KG1 (cell line): ENCODE results near the gene USF3.
A peak's percentile ranks its signal among the peaks of the same experiment; 100 is the strongest.

Experiments used
- DNase-seq: peaks from one replicate; lab custom pipeline; 2025; lab: John Stamatoyannopoulos, UW

The USF3 gene, protein sequence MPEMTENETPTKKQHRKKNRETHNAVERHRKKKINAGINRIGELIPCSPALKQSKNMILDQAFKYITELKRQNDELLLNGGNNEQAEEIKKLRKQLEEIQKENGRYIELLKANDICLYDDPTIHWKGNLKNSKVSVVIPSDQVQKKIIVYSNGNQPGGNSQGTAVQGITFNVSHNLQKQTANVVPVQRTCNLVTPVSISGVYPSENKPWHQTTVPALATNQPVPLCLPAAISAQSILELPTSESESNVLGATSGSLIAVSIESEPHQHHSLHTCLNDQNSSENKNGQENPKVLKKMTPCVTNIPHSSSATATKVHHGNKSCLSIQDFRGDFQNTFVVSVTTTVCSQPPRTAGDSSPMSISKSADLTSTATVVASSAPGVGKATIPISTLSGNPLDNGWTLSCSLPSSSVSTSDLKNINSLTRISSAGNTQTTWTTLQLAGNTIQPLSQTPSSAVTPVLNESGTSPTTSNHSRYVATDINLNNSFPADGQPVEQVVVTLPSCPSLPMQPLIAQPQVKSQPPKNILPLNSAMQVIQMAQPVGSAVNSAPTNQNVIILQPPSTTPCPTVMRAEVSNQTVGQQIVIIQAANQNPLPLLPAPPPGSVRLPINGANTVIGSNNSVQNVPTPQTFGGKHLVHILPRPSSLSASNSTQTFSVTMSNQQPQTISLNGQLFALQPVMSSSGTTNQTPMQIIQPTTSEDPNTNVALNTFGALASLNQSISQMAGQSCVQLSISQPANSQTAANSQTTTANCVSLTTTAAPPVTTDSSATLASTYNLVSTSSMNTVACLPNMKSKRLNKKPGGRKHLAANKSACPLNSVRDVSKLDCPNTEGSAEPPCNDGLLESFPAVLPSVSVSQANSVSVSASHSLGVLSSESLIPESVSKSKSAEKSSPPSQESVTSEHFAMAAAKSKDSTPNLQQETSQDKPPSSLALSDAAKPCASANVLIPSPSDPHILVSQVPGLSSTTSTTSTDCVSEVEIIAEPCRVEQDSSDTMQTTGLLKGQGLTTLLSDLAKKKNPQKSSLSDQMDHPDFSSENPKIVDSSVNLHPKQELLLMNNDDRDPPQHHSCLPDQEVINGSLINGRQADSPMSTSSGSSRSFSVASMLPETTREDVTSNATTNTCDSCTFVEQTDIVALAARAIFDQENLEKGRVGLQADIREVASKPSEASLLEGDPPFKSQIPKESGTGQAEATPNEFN (N-terminal part only)

DNA sequence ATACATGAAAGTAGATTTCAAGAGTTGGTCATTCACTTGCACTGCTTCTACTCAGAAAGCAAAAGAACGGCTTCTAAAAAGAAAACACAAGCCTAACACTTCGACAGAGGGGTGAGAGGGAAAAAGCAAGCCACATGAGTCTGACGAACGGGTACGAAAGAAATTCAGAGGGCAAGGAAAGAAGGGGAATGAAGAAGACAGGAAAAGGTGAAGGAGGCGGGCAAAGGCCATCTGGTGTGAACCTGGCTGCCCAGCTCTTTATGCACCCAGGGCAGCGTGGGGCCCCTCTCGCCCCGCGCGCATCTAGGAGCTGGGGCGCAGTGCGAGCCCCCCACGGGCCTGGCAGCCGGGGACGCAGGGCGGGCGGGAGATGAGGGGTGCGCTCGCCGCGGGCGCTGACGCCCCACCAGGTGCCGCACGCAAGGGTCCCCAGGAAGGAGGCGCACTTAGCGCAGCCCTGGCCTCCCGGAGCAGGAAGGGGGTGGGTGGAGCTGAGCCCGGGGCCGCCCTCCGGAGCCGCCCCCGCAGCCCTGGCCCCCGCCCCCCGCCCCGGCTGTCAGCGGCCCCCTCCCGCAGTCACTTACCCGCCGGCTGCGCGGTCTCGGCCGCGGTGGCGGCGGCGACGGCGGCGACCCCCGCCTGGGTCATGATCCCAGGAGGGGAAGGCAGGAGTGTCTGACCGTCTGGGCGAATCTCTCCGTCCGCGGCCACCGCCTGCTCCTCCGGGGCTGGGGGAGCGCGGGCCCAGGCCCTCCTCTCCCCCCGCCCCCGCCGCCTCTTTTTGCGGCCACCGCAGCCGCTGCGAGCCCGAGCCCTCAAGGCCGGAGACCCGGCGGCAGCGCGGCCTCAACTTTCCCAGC lies at the start of gene USF3:
USF3 (minus strand) TSS at position 857 of the 860 bp plus-strand sequence. CDS start 21,764 bp downstream, outside the sequence.
- DNase-seq: peak; percentile 28

DNA sequence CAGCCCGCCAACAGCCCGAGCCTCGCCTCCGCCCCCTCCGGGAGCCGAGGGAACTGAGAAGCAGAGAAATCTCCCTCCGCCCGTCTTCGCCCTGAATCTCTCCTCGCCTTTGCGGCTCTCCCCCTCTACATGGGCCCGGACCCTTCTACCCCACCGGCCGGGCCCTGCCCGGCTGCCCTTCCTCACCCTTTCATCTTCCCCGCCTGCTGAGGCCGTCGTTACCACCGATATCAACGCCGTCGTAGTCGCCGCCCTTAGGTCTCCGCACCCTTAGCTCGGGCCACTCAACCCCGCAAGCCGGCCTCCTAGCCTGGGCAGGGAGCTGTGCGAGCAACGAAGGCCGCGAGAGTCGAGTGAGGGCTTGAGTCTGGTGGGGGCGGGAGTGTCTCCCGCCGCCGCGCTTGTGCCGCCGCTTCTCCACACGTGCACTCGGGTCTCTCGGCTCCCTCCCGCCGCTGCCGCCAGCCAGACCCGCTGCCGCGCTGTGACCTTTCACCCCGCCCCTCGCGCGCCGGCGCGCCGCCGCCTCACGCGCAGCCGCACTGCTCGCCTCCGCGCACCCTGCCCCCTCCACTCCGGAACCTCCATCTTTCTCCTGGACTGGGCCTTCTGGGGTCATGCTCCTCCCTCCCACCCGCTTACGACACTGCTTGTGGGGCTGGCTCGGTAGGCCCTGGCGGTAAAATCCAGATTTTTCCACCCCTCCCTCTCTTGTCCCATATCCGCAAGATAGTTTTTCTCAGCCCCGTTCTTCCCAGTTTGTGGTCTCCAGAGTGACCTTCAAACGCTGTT lies 49.5 kb upstream of the USF3 start, which contains the start of gene NAA50:
NAA50 (minus strand) TSS at position 494 of the 792 bp plus-strand sequence; CDS start at position 194, 300 bp downstream.
- peak; percentile 88 for DNase-seq

DNA sequence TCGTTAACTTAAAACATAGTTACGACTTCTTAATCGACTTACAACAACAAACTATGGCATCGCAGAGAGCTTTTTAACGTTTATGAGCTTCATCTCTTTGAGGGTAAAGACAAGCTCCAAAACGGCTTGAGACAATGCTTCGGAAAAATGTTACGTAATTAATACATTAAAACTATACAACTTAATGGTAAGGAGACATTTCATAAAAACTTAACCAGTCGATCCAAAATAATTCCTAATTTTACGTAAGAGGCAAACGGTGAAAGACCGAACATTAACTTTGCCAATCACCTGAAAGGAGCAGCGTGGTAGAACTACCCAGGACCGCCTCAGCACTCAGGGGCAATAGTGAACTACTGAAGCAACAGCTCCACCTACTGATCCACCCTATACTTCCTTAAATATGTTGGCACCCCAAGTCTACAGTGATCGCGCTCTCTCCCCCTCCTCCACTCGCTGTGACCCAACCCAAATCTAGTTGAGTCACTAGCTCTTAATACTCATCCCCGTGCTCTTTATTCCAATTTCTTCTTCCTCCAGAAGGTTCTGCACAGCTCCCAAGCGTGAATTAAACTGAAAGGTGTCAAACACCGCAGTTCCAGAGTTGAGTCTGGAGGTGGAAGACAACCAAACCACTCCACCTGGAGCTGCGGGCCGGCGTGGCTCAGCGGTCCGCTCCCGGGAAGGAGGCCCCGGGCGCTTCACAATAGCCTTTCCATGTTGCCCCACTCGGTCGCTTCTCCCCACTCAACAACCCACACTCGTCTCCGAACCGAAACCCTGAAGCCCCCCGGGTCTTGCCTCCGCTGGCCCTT lies 48.7 kb upstream of the USF3 start:
- DNase-seq: peak; percentile 85

DNA sequence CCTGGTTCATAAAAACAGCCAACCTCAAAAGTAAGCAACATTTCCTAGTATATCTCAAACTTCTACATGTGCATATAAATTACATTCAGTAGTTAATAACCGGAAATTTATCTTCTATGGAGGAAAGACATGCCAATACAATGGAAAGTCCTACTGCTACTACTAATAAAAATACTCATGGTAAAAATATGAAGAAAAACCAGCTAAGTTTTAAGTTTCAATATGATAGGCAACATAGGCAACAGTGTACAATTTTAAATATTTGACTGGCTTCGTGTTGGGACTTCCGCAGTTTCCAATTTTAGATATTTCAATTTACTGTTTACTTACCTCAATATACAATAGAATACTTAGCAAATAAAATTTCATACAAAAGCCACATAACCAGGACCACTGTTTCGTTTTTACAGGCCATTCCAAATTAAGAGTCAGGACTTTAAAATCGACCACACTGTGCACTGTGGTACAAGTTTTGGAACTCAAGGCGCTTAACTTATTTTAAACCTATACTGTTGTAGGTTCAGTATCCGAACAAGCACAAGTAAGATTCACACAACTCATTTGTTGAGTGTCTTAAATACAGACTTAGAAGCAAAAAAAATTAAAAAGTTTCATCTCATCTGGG lies 46.7 kb upstream of the USF3 start:
- DNase-seq: no peak

DNA sequence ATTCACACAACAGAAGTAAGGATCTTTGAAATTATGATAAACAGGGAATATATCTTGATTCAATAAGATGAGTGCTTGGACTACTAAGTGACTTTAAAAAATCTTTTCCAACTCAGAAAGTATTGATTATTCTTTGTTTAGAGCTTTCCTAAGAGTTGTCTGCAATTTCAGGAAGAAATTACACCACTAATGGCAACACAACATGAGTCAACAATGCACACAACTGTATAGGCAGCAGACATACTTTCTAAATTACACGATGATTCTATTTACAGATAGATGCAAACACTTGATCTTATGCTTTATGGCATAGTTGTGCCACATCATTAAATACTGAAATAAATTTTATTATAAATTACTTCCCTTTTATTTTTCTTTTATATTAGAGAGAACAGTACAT lies 45.2 kb upstream of the USF3 start:
- DNase-seq: no peak

DNA sequence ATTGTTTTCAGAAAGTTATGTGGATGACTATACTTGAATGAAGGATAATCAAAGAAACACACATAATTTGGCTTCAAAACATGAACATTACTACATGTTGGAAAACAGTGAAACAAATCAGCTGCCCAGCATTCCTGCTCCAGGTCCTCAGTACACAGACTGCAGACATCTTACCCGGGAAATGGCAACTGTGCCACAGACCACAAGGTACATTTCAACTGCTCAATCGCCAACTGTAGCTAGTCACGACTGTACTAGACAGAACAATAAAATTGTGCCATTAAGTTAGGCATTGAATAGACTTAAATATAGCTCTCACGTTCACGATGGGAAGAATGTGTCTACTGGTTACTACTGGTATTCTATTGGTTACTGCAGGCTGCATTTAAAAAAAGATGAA lies 44.6 kb upstream of the USF3 start:
- no peak for DNase-seq

DNA sequence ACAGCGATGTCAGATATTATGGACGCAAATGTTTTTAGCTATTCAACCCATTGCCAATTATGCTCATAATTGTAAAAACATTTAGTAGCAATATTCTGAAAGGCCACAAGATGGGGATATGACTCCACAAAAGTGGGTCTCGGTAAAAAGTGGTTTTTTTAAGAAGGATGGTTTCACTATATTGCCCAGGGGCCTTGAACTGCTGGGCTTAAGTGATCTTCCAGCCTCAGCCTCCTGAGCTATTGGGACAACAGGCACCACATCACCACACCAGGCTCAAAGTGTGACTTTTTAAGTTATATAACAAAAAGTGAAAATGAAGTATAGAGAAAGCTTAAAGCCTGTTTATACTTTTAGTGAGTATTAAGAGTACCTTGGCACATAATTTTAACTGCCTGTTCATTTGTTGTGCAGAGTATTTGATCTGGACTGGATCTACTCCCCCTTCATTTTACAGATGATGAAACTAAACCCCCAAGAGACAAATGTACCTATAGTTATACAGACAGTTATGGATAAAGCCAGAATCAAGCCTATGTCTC lies 40.2 kb upstream of the USF3 start:
- DNase-seq: peak; percentile 29

DNA sequence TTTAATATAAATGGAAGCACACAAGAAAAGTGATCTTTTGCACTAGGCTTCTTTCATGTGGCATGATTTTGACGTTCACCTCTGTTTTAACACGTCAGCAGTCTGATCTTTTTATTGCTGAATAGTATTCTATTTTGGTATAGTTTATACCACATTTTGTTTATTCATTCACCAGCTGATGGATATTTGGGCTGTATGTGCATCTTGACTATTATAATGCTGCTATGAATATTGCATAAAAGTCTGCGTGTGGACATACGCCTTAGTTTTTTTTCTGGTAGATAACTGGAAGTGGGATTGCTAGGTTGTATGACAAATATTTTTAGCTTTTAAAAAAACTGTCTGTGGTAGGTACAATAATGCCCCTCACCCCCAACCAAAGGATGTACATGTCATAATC lies 35.3 kb upstream of the USF3 start:
- DNase-seq: no peak

DNA sequence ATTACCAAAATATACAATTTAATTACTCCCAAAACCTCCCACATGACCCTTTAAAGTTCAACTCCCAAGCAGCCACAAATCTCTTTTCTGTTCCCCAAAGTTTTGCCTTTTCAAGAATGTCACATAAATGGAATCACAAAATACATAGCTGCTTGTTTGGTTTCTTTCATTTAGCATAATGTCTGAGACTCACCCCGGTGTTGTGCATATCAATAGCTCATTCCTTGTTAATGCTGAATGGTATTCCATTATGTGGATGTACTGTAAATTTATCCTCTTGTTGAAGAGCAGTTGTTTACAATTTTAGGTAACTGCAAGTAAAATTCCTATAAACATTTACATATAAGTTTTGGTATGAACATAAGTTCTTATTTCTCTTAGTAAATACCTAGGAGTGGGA lies 34.1 kb upstream of the USF3 start:
- no peak for DNase-seq

DNA sequence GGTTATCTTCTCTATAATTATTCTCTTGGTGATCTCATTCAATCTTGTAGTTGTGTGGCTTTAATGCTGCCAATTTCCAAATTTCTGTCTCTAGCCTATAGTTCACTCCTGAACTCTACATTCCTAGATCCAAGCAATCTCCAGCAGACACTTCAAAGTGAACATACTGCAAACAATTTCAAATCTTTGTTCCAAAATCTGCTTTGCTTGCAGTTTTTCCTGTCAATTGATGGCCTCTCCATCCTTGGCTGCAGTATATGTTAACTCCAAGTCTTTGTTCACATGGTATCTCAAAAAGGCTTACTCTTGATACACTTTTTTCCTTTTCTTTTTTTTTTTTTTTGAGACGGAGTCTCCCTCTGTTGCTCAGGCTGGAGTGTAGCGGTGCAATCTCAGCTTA lies 32.2 kb upstream of the USF3 start:
- DNase-seq: no peak

DNA sequence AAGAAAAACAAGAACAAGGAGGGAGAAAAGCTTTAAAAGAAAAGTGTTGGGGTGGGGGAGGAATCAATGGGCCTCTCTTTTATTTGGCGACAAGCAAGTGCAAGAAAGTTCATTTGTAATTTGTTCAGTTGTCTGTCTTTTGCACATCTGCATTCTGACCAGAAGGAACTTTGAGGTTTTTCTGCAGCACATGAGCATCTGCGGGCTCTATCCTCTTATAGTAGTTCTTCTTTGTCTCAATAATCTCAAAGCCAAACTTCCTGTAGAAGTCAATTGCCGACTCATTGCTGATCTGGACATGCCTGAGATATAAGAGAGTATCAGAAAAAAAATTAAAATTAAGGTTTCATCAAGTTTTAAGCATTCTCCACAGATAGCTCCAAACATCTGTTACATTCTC lies 25.2 kb upstream of the USF3 start:
- DNase-seq: peak; percentile 44

DNA sequence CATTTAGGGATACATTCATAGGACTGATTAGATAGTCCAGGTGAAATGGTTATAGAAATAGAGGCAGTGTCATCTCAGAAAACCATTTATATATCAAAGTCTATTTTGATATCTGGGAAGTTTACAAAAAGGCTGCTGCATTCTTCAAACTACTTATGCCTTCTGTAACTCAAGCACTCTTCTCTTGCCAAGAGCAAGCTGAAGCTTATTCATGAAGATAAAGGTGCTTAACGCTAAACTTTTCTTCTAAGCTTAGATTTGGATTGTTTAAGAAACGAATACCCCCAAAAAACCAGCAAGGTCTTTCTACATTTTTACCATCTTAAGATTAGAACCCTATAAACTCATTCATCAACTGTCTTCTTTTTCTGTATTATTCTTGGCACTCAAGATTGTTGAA lies 23.3 kb upstream of the USF3 start:
- DNase-seq: no peak

DNA sequence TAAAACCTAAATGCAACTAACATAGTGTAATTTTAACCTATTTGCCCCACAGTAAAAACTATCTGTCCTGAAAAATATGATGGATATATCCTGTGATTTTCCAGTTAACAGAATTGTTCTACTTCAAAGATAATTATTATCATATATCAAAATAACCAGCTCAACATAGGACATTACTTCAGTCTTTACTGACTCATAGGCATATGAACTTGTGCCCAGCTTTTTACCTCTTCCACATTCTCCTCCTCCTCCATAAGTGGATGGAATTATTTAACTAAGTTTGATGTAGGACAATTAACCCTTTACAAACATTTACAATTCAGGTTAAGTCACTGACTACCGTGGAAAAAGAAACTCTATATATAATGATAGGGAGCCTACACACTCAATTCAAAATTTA lies 22.9 kb upstream of the USF3 start:
- DNase-seq: no peak

DNA sequence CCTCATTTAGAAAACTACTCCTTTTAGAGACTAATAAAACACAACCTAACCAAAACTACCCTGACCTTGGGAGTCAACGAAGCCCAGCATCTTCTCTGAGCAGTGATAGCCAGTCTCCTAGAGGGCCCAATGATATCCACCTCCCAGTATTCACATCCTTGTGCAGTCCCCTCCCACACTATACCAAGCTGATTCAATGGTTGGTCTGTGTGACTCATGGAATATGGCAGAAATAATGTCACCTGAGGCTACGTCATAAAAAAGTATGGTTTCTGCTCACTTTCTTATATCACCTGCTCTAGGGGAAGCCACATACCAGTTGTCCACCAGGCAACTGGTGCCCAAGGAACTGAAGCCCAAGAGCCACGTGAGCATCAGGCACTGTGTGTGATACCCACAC lies 21.4 kb upstream of the USF3 start:
- no peak for DNase-seq

DNA sequence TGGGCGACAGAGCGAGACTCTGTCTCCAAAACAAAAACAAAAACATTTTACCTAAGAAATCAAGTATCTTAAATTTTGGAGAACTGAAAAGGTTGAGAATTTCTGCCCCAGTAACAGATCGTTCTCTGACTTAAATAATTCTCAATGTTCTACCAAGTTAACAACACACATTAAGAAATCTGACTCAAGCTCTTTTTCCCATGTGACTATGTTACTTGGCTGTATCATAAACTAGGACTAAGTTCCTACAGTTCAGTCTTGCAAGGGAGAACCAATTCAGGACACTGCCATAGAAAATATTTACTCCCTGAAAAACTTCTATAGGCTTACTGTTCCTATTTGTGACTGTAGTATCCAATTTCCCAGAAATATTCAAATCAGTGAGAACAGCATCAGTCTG lies 20.9 kb upstream of the USF3 start:
- no peak for DNase-seq

DNA sequence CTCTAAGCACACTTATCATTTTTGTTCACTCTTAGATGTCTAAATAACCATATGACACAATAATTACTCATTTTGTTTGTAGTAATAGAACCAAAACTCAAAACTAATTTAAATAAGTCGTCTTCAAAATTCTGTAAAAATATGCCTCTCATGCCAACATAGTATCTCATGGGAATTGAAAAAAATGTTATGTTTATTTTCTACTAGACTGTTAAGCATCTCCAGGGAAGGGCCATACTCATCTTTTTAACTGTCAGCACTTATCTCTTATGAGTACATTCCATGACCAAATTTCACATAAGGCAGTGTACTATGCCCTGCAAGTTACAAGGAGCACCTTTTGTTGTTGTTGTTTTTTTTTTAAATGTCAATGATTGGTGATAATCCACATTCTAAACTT lies 18.3 kb upstream of the USF3 start:
- no peak for DNase-seq

DNA sequence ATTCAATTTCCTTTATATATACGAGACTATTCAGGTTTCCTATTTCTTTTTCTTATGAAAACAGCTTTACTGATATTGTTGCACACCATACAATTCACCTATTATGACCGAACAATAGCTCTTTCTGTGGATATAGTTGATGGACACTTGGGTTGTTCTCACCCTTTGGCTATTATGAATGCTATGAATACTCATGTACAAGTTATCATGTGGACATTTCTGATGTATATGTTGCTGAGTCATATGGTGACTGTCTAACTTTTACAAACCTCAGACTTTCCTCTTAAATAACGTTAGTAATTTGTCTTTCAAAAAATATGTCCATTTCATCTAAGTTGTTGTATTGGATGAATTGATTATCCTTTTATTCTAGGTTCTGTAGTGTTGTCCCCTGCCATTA lies 15.7 kb upstream of the USF3 start:
- no peak for DNase-seq

DNA sequence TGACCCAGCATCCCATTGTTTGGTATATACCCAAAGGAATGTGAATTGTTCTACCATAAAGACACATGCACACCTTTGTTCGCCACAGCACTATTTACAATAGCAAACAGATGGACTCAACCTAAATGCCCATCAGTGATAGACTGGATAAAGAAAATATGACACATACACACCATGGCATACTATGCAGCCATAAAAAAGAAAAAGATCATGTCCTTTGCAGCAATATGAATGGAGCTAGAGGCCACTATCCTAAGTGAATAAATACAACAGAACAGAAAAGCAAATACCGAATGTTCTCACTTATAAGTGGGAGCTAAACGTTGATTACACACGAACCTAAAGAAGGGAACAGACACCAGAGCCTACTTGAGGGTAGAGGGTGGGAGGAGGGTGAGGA lies 11.4 kb upstream of the USF3 start:
- DNase-seq: no peak

DNA sequence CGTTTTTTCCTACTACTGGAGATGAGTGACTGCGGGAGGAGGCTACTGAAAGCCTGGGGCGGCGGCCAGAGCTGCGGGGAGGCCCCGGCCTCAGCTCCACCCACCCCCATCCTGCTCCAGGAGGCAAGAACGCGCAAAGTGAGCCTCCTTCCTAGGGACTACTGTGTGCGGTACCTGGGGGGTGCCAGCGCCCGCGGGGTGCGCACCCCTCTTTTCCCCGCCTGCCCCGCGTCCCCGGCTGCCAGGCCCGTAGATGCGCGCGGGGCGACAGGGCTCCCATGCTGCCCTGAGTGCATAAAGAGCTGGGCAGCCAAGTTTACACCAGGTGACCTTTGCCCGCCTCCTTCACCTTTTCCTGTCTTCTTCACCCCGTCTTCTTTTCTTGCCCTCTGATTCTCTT lies 2.5 kb upstream of the USF3 start:
- DNase-seq: no peak
